SH-SY5Y (cell line): ENCODE results near the gene ZDHHC21.

Experiments
- GATA2 ChIP-seq: IDR thresholded peaks from 2 replicates; pipeline ENCODE4 v1.6.1; 2011; ENCODE audit warnings: mild to moderate bottlenecking, low read depth, low read length
- GATA3 ChIP-seq: IDR thresholded peaks from 2 replicates; pipeline ENCODE4 v1.6.1; 2011; ENCODE audit warnings: low read depth, mild to moderate bottlenecking, low read length, moderate library complexity

ZDHHC21 gene

GRCh38 chr9:14593406-14593805, 99.8 kb downstream of the ZDHHC21 start:
- TF ChIP-seq GATA2 (no peak), GATA3 (no peak)

- no peak for TF ChIP-seq GATA3
Measured at GRCh38 chr9:14591411-14591810, 101.8 kb downstream of the ZDHHC21 start.

GRCh38 chr9:14585730-14586473, 107.3 kb downstream of the ZDHHC21 start:
- TF ChIP-seq GATA3, result no peak
- no peak for TF ChIP-seq GATA2

GRCh38 chr9:14584571-14584970, 108.7 kb downstream of the ZDHHC21 start:
- TF ChIP-seq GATA2 (no peak), GATA3 (no peak)

- no peak for TF ChIP-seq GATA2
- TF ChIP-seq GATA3, result no peak
Measured at GRCh38 chr9:14578030-14578429, 115.2 kb downstream of the ZDHHC21 start.

GRCh38 chr9:14574173-14574572, 119.1 kb downstream of the ZDHHC21 start:
- TF ChIP-seq GATA3, result no peak
- no peak for TF ChIP-seq GATA2

- no peak for TF ChIP-seq GATA3
- TF ChIP-seq GATA2, result no peak
Measured at GRCh38 chr9:14573319-14573718, 119.9 kb downstream of the ZDHHC21 start.

- TF ChIP-seq GATA2, result no peak
- no peak for TF ChIP-seq GATA3
Measured at GRCh38 chr9:14565352-14566016, 127.7 kb downstream of the ZDHHC21 start.

GRCh38 chr9:14563902-14564624, 129.2 kb downstream of the ZDHHC21 start:
- TF ChIP-seq GATA2, result no peak
- TF ChIP-seq GATA3, result no peak

- no peak for TF ChIP-seq GATA3
- no peak for TF ChIP-seq GATA2
Measured at GRCh38 chr9:14561929-14562405, 131.3 kb downstream of the ZDHHC21 start.
